Right forelimb (tissue), 1 donor: ENCODE data around the gene ZBTB3.
"Not testable (repeated sequence)": the region's sequence is repeated elsewhere in the genome, so short reads cannot be mapped to it uniquely, and the experiment has no call there.

Experiments
- DNase-seq: peaks from one replicate; pipeline ENCODE4 v3.0.0-alpha.2; 2018

The ZBTB3 gene

GRCh38 chr11:62755086-62755615 is 1.2 kb upstream of the ZBTB3 start:
- DNase-seq = no peak

- no peak for DNase-seq
Measured at GRCh38 chr11:62752994-62753735, 795 bp downstream of the ZBTB3 start.

- no peak for DNase-seq
Measured at GRCh38 chr11:62752177-62752785, 1.7 kb downstream of the ZBTB3 start.

- not testable (repeated sequence) for DNase-seq
Measured at GRCh38 chr11:62749931-62750330, 4.0 kb downstream of the ZBTB3 start.

DNA sequence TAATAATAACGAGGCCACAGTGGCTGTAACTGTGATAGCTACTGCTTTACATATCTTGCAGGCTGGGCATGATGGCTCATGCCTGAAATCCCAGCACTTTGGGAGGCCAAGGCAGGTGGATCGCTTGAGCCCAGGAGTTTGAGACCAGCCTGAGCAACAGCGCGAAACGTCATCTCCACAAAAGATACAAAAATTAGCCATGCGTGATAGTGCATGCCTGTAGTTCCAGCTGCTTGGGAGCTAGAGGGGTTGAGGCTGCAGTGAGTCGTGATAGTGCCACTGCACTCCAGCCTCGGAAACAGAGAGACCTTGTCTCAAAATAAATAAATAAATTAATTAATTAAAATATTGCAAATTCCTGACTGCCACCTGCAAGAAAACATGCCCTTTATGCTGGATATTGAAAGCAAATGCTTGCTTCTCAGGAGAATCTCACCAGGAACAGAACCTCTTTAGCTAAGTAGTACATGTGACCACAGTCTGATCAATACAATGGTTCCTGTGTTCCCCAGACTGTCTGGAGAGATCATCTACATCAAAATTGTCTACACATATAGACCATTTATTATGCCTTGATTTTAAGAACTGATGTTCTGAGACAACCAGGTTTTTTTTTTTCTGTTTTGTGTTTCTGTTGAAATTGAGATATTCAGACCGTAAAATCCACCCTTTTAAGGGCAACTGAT is 6.3 kb downstream of the ZBTB3 start:
- no peak for DNase-seq

DNA sequence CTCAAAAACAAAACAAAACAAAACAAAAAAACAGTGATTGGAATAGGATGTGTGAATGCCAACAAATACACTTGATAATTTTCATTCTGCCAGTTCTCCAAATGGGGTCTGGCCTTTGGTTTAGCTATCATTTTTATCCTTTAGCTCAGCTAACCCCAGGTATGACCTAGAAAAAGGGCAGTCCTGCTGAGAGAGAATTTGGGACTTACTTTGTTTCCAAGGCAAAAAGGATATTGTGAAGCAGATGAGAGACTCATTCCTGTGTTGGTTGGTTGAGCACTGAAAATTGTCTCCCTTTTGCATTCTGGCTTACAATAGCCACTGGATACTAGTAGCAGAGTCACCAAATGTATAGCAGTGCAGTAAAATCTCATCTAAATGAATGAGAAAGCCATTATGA is 16.8 kb downstream of the ZBTB3 start:
- DNase-seq = no peak

DNA sequence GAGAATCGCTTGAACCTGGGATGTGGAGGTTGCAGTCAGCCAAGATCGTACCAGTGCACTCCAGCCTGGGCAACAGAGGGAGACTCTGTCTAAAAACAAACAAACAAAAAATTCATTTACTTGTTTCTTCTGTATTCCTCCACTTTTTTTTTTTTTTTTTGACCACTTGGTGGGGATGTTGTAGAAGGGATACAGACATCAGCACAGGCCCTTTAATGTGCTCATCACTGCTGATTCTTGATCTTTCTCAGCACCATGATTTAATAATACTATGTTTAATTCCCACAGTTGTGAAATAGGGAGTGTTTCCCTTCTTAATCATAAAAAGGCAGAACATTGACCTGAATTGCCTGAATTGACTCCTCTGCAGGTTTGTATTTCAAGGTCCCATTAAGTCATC is 21.1 kb downstream of the ZBTB3 start:
- no peak for DNase-seq

DNA sequence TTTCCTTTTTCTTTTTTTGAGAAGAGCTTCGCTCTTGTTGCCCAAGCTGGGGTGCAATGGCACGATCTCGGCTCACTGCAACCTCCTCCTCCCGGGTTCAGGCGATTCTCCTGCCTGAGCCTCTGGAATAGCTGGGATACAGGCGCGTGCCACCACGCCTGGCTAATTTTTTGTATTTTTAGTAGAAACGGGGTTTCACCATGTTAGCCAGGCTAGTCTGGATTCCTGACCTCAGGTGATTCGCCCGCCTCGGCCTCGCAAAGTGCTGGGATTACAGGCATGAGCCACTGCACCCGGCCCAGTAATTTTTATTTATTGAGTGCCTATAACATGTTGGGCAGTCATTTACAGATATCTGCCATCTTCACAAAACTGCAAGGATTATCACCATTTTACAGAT is 23.9 kb downstream of the ZBTB3 start:
- not testable (repeated sequence) for DNase-seq

GRCh38 chr11:62728171-62728988 is 25.6 kb downstream of the ZBTB3 start, which contains the start of gene TTC9C:
Gene TTC9C, plus strand, starts transcription at chr11:62728486. Its CDS starts 363 bp downstream, at chr11:62728849.
- DNase-seq = peak; percentile 92

DNA sequence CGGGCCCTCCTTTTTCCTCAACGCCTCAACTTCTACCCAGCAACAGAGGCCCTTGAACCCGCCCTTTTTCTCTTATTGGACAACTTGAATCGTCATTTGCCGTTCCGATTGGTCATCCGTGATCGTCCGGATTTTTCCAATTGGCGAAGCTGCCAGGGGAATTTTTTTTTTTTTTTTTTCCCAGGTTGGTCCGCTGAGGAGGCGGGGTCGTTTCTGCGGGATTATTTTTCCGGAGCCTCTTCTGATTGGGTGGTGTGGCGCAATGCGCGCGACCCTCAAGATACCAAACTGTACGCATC is 26.1 kb downstream of the ZBTB3 start:
- peak; percentile 91 for DNase-seq

DNA sequence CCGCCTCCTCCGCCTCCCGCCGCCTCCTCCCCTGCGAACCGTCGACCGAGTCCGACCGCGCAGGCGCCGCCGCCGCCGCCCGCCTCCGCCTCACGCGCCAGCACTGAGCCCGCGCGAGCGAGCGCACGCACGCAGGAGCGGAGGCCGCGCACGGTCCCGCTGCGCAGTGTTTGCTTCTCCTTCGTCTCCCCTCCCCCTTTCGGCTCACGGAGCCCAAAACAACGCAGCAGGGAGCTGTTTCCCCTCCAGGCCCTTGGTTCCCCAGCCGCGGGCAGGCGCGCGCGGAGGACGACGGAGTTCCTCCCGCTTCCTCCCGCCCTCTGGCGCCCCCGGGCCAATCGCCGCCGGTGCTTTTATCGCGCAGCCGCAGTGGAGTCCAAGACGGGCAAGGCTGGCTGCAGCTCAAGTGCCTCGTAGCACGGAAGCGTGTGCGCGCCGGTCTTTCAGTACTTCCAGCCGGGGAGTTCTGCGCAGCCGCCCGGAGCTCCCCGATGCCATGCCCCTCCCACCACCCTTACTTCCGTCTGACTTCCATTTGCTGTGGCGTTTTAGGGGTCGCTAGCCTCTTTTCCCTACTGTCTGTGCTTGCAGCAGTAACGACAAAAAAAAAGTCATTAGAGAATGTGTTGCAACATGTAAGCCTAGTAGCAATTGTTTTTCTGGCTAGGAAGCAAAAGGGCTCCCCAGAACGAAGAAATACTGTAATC is 26.6 kb downstream of the ZBTB3 start, which contains the start of gene HNRNPUL2:
TSS of gene HNRNPUL2 (minus strand) at position 293 of the 707 bp plus-strand sequence. CDS start 301 bp downstream, outside the sequence.
- peak; percentile 98 for DNase-seq

GRCh38 chr11:62726915-62727164 is 27.1 kb downstream of the ZBTB3 start:
- no peak for DNase-seq

GRCh38 chr11:62726156-62726914 is 27.6 kb downstream of the ZBTB3 start:
- no peak for DNase-seq

GRCh38 chr11:62725646-62726045 is 28.3 kb downstream of the ZBTB3 start:
- no peak for DNase-seq

DNA sequence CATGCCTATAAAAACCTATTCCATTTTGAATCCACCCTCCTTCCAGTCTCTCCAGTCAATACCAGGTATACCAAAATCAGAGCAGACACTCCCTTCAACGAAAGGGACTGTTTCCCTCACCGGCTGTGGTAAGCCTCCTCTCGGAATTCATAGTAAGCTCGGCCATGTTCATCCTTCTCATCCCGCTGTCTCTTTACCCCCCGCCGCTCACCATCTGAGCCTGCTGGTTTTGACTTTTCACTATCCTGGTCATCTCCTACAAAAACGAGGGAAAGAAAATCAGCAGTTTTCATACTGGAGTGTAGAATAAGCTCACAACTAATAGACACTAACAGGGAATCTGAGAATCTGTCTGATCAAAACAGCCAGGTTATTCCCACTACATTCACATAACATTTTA is 29.8 kb downstream of the ZBTB3 start:
- DNase-seq = no peak

DNA sequence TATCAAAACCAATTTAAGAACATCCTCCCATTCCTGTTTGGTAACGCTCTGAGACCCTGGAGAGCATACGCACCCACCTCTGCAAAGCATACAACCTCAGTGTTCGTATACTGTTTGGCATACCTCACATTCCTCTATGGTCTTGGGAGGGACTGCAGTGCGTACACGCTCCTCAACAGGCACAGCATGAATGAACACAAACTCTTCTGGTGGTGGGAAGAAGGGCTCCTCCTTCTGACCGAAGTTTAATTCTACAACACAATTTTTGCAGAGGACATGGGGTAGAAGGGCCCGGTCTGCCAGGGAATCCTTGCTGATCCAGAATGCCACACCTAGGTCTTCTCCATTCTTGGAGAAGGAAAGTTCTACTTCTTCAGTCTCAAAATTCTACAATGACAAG is 32.0 kb downstream of the ZBTB3 start:
- no peak for DNase-seq

GRCh38 chr11:62719302-62719978 is 34.5 kb downstream of the ZBTB3 start:
- DNase-seq = no peak

- DNase-seq = no peak
Measured at GRCh38 chr11:62716816-62717215, 37.1 kb downstream of the ZBTB3 start.

DNA sequence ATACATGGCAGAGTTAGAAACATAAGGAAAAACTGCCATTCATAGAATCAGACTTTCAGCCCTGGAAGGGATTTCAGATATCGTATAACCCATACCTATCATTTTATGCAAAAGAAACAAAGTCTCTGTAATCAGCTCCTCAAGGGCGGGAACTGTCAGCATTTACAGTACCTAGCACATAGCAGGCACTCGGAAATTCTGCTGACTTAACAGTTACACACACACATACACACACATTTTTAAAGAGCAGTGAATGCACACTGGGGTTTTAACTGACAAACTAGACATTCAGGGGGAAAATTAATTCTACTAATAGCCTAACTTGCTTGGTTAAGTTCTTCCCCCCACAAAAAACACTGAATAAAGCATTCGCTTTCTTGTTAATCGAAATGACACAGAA is 37.8 kb downstream of the ZBTB3 start:
- no peak for DNase-seq

DNA sequence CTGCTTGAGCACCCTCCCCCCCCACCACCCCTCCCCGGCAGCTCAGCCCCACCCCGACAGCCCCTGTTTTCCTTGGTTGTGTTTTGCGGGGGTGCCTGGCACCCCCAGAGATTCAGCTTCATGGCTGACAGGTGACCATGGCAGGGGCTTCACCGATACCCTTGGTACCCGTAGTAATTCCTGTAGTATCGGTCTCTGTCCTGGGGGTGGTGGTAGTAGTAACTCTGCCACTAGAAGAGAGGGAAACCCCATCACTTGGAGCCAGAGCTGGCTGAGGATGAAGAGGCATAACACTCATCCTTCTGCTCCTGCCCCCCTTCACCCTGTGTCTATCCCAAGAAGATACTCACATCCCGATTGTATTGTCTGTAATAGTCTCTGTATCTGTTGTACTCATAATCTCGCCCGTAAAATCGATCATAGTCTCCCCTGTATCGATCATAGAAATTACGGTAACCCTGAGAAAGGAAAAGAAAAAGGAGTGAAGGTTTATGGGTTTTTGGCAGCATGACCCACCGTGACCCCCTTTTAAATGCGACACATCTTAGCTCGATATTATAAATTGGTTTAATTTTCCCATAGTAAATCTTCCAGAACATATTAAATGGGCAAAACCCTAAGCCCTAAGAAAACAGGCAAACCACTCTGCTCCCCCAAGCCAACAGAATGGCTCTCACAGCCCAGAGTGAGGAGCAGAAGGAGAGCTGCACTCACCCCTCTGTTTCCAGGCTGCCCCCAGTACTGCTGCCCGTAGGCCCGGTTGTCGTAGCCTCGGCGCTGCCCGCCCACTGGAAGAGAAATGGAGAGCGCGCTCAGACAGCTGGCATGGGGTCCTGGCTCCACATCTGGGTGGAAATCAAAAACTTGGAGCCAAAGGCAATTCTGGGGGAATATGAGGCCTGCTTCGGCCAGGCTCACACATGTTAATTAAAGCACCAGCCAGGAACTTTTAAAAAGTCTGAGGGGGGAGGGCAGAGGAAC is 38.5 kb downstream of the ZBTB3 start:
- DNase-seq = no peak
